ENCODE data around the gene TRMT112. TPM values are rescaled to one million over a fixed set of nuclear protein-coding genes. Genes with fewer than 3 reads are reported as not detected.

TRMT112 gene
- total RNA-seq, 1 donor from 2014 or later, result 257 TPM

DNA sequence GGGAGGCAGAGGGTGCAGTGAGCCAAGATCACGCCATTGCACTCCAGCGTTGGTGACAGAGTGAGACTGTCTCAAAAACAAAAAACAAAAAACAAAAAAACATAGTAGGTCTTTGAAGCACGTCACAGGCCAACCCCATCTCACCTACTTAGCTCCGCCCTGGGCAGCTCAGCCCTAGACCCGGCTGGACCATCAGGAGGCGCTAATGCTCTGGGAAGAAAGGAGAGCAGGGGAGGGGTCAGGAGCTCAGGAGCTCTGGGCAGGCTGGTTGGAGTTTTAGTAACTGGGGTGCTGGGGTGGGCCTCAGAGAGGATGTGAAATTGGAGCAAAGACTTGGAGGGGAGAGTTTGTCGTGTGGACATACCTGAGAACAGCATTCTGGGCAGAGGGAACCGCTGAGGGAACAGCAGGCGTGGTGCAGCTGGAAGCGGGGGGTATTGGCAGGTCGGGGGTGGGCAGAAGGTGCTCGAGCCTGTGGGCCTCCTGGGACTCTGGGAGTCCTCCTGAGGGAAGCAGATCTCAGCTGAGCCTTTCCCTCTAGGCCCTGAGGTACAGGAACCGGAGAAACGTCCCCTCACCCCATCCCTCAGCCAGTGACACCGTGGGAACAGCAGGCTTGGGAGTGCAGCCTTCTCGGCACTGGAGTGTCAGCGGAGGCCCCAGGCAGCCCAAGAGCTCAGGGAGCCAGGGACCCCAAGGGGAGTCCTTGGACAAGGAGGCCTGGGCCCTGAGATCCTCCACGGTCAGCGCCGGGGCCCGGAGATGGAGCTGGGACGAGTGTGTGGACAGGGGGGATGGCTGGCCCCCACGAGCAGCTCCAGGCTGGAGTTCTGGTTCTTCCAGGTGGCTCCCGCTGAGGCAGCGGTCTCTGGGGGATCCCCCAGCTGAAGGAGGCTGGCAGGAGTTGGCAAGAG, 39.4 kb upstream of the TRMT112 start:
- Histone ChIP-seq H3K4me2 (no peak overlapping the region), H3K36me3 (no peaks in the 10 kb centered on the region), H3K9me3 (ENCODE audit: low read depth) (no peaks in the 10 kb centered on the region), H3K4me3 (no peak overlapping the region), H3K27ac (no peak overlapping the region), H4K20me1 (ENCODE audit: low read depth) (peaks cover 3% of the 10 kb centered on the region), H3F3A (ENCODE audit: low read depth) (peaks cover 18% of the 10 kb centered on the region), H3K9ac (no peak overlapping the region), H2AFZ (replicated peaks) (no peak overlapping the region), H3K4me1 (peaks cover 21% of the 10 kb centered on the region), H3K27me3 (no peaks in the 10 kb centered on the region), H3K79me2 (ENCODE audit: low read depth) (no peaks in the 10 kb centered on the region)
- Mint-ChIP-seq H3K27ac (no peak overlapping the region), H3K27me3 (ENCODE audit: insufficient read depth, low read depth) (peaks cover 8% of the 10 kb centered on the region), H3K4me3 (peak overlapping the region; percentile 42), H3K4me1 (peaks cover 21% of the 10 kb centered on the region), H3K36me3 (peaks cover 2% of the 10 kb centered on the region), H3K9me3 (no peaks in the 10 kb centered on the region)
- TF ChIP-seq, protein P1, sequence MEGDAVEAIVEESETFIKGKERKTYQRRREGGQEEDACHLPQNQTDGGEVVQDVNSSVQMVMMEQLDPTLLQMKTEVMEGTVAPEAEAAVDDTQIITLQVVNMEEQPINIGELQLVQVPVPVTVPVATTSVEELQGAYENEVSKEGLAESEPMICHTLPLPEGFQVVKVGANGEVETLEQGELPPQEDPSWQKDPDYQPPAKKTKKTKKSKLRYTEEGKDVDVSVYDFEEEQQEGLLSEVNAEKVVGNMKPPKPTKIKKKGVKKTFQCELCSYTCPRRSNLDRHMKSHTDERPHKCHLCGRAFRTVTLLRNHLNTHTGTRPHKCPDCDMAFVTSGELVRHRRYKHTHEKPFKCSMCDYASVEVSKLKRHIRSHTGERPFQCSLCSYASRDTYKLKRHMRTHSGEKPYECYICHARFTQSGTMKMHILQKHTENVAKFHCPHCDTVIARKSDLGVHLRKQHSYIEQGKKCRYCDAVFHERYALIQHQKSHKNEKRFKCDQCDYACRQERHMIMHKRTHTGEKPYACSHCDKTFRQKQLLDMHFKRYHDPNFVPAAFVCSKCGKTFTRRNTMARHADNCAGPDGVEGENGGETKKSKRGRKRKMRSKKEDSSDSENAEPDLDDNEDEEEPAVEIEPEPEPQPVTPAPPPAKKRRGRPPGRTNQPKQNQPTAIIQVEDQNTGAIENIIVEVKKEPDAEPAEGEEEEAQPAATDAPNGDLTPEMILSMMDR (IDR thresholded peaks at IDR 0.05), result peak; percentile 76
- no peak for TF ChIP-seq EZH2 (IDR thresholded peaks at IDR 0.05)
- DNase-seq (ENCODE audit: low spot score), result peak; percentile 86

- peak overlapping the region; percentile 43 for H3K4me2 ChIP-seq
- peaks cover 3% of the 10 kb centered on the region for H4K20me1 ChIP-seq (ENCODE audit: low read depth)
- H3K4me1 Mint-ChIP-seq, result peaks cover 27% of the 10 kb centered on the region
- H2AFZ ChIP-seq (replicated peaks), result peak overlapping the region; percentile 58
- H3K4me3 ChIP-seq, result no peak overlapping the region
- no peaks in the 10 kb centered on the region for H3K79me2 ChIP-seq (ENCODE audit: low read depth)
- H3K36me3 ChIP-seq, result no peaks in the 10 kb centered on the region
- peak; percentile 83 for DNase-seq (ENCODE audit: low spot score)
- no peak overlapping the region for H3K27ac Mint-ChIP-seq
- no peak overlapping the region for H3K27ac ChIP-seq
- H3K9me3 Mint-ChIP-seq, result no peaks in the 10 kb centered on the region
- TF ChIP-seq, protein P1 (IDR thresholded peaks at IDR 0.05), result peak; percentile 66
- no peak for TF ChIP-seq EZH2phosphoT487 (IDR thresholded peaks at IDR 0.05)
- H3K4me1 ChIP-seq, result peaks cover 21% of the 10 kb centered on the region
- H3F3A ChIP-seq (ENCODE audit: low read depth), result peaks cover 22% of the 10 kb centered on the region
- H3K27me3 ChIP-seq, result no peaks in the 10 kb centered on the region
- H3K36me3 Mint-ChIP-seq, result no peaks in the 10 kb centered on the region
- no peak overlapping the region for H3K9ac ChIP-seq
- peaks cover 4% of the 10 kb centered on the region for H3K27me3 Mint-ChIP-seq (ENCODE audit: insufficient read depth, low read depth)
- no peaks in the 10 kb centered on the region for H3K9me3 ChIP-seq (ENCODE audit: low read depth)
- no peak overlapping the region for H3K4me3 Mint-ChIP-seq
Measured at GRCh38 chr11:64355078-64355940, 38.0 kb upstream of the TRMT112 start.

DNA sequence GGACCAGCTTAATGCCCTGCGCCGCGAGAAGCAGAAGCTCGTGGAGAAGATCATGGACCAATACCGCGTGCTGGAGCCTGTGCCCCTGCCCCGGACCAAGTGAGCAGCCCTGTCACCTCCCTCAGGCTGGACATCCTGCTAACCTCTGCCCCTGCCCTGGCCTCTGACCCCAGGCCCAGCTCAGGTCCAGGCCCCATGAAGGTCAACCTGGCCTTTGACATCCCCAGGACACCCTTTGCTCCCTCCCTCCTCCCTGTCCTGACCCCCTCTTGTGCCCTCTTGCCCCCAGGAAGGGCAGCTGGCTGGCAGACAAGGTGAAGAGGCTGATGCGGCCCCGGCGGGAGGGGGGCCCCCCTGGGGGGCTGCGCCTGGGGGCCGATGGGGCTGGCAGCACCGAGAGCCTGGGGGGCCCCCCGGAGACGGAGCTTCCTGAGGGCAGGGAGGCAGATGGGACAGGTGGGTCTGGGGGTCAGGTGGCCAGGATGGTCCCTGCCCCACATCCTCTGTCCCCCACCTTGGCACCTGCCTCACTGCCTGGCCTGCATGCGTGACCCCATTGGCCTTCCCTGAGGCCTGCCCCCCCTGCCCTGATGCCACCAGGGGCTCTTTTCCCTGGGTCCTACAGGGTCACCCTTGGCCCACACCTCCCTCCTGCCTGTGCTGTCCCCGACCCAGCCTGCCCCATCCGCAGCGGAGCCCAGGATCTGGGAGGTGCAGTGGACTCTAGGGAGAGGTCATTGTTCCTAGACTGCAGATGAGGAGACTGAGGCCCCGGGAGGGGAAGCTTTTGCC, 36.6 kb upstream of the TRMT112 start:
- Mint-ChIP-seq H3K4me3 (no peak overlapping the region), H3K27me3 (ENCODE audit: insufficient read depth, low read depth) (peaks cover 7% of the 10 kb centered on the region), H3K4me1 (peaks cover 27% of the 10 kb centered on the region), H3K27ac (no peak overlapping the region), H3K9me3 (no peaks in the 10 kb centered on the region), H3K36me3 (no peaks in the 10 kb centered on the region)
- H3K36me3 ChIP-seq, result no peaks in the 10 kb centered on the region
- no peaks in the 10 kb centered on the region for H3K27me3 ChIP-seq
- no peak overlapping the region for H3K4me3 ChIP-seq
- peaks cover 22% of the 10 kb centered on the region for H3F3A ChIP-seq (ENCODE audit: low read depth)
- TF ChIP-seq, protein P1 (IDR thresholded peaks at IDR 0.05), result no peak
- TF ChIP-seq EZH2phosphoT487 (IDR thresholded peaks at IDR 0.05), result no peak
- no peak for TF ChIP-seq EZH2 (IDR thresholded peaks at IDR 0.05)
- H2AFZ ChIP-seq (replicated peaks), result no peak overlapping the region
- peaks cover 22% of the 10 kb centered on the region for H3K4me1 ChIP-seq
- H3K9ac ChIP-seq, result no peak overlapping the region
- H3K9me3 ChIP-seq (ENCODE audit: low read depth), result no peaks in the 10 kb centered on the region
- no peak overlapping the region for H3K27ac ChIP-seq
- H3K4me2 ChIP-seq, result no peak overlapping the region
- H4K20me1 ChIP-seq (ENCODE audit: low read depth), result no peaks in the 10 kb centered on the region
- no peak for DNase-seq (ENCODE audit: low spot score)
- no peaks in the 10 kb centered on the region for H3K79me2 ChIP-seq (ENCODE audit: low read depth)
